SU-DHL-6 (cell line): ENCODE measurements around the gene HSDL2.

Experiments used
- H2AFZ ChIP-seq: fragments of 200-600 bp; sonication (generic); 2 replicates; pipeline ENCODE4 v1.6.1; 2014; ENCODE audit warnings: low read depth, mild to moderate bottlenecking, moderate library complexity, mixed read lengths, antibody characterized with exemption, low read length; ENCODE audit not compliant: severe bottlenecking
- H3F3A ChIP-seq: fragments of 200-600 bp; shearing (Covaris generic); 2 replicates; pipeline ENCODE4 v1.6.0; 2016; ENCODE audit warnings: antibody characterized with exemption, mild to moderate bottlenecking; ENCODE audit not compliant: insufficient read depth
- H3K27ac ChIP-seq: fragments of 200-600 bp; sonication (generic); 2 replicates; pipeline ENCODE4 v1.5.1; 2016; ENCODE audit warnings: low read depth, mild to moderate bottlenecking, low read length, moderate library complexity, mixed read lengths
- H3K27me3 ChIP-seq: fragments of 200-600 bp; sonication (generic), shearing (Covaris generic); 2 replicates; pipeline ENCODE4 v1.6.0; 2014; ENCODE audit warnings: mild to moderate bottlenecking, low read length
- H3K36me3 ChIP-seq: fragments of 200-600 bp; sonication (generic); 2 replicates; pipeline ENCODE4 v1.6.1; 2014; ENCODE audit warnings: mild to moderate bottlenecking, low read length, mixed read lengths
- H3K4me2 ChIP-seq: fragments of 300-600, 200-600 bp; shearing (Covaris generic), sonication (generic); 2 replicates; pipeline ENCODE4 v1.6.0; 2014; ENCODE audit warnings: low read length, low read depth, mild to moderate bottlenecking; ENCODE audit not compliant: poor library complexity, severe bottlenecking
- H3K4me3 ChIP-seq: fragments of 200-600 bp; sonication (generic); 2 replicates; pipeline ENCODE4 v1.5.1; 2014; ENCODE audit warnings: antibody characterized with exemption, low read length, mild to moderate bottlenecking, mixed read lengths; ENCODE audit not compliant: insufficient read depth, poor library complexity, severe bottlenecking
- H3K79me2 ChIP-seq: fragments of 200-600 bp; sonication (generic); 2 replicates; pipeline ENCODE4 v1.6.1; 2014; ENCODE audit warnings: mild to moderate bottlenecking, low read length, moderate library complexity; ENCODE audit not compliant: insufficient read depth
- H3K9ac ChIP-seq: fragments of 200-600 bp; sonication (generic); 2 replicates; pipeline ENCODE4 v1.7.0; 2014; ENCODE audit warnings: mild to moderate bottlenecking, low read length
- H3K9me2 ChIP-seq: fragments of 200-600 bp; sonication (generic); replicated peaks from 2 replicates; pipeline ENCODE4 v1.6.1; 2014; ENCODE audit warnings: low read length; ENCODE audit not compliant: insufficient read depth
- H3K9me3 ChIP-seq: fragments of 200-600 bp; sonication (generic); 2 replicates; pipeline ENCODE4 v1.6.1; 2014; ENCODE audit warnings: low read length, mixed read lengths; ENCODE audit not compliant: insufficient read depth
- H4K20me1 ChIP-seq: fragments of 200-600 bp; sonication (generic); 2 replicates; pipeline ENCODE4 v1.6.1; 2014; ENCODE audit warnings: low read depth, mild to moderate bottlenecking, antibody characterized with exemption, low read length, moderate library complexity, mixed read lengths
- EZH2phosphoT487 ChIP-seq: fragments of 200-600 bp; sonication (generic), shearing (Covaris generic); conservative IDR thresholded peaks from 2 replicates; pipeline ENCODE4 v1.6.1; 2018; ENCODE audit warnings: mild to moderate bottlenecking, antibody characterized with exemption, low read length, moderate library complexity, mixed read lengths
- TF ChIP-seq, protein P1 (sequence below): fragments of 200-600 bp; sonication (generic); IDR thresholded peaks from one replicate; pipeline ENCODE4 v1.5.1; 2017; ENCODE audit warnings: antibody characterized with exemption, mild to moderate bottlenecking, low read length, moderate library complexity; ENCODE audit not compliant: insufficient read depth, poor library complexity, severe bottlenecking

The HSDL2 gene

DNA sequence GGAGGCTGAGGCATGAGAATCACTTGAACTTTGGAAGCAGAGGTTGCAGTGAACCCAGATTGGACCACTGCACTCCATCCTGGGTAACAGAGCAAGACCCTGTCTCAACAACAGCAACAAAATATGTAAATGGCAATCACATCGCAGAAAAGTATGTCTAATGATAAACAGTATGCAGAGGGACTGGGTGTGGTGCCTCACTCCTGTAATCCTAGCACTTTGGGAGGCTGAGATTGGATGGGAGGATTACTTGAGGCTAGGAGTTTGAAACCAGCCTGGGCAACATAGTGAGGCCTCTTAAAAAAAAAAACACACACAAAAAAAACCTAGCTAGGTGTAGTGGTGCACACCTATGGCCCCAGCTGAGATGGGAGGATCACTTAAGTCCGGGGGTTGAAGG is 40.3 kb downstream of the HSDL2 start:
- no peak overlapping the region for H3K27ac ChIP-seq
- no peak overlapping the region for H3K9ac ChIP-seq
- no peak for TF ChIP-seq EZH2phosphoT487
- TF ChIP-seq, protein P1, sequence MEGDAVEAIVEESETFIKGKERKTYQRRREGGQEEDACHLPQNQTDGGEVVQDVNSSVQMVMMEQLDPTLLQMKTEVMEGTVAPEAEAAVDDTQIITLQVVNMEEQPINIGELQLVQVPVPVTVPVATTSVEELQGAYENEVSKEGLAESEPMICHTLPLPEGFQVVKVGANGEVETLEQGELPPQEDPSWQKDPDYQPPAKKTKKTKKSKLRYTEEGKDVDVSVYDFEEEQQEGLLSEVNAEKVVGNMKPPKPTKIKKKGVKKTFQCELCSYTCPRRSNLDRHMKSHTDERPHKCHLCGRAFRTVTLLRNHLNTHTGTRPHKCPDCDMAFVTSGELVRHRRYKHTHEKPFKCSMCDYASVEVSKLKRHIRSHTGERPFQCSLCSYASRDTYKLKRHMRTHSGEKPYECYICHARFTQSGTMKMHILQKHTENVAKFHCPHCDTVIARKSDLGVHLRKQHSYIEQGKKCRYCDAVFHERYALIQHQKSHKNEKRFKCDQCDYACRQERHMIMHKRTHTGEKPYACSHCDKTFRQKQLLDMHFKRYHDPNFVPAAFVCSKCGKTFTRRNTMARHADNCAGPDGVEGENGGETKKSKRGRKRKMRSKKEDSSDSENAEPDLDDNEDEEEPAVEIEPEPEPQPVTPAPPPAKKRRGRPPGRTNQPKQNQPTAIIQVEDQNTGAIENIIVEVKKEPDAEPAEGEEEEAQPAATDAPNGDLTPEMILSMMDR: no peak
- H3F3A ChIP-seq: no peaks in the 10 kb centered on the region
- no peaks in the 10 kb centered on the region for H3K36me3 ChIP-seq
- no peaks in the 10 kb centered on the region for H3K9me3 ChIP-seq
- H3K27me3 ChIP-seq: no peaks in the 10 kb centered on the region
- H3K4me3 ChIP-seq: no peak overlapping the region
- no peak overlapping the region for H2AFZ ChIP-seq
- no peaks in the 10 kb centered on the region for H4K20me1 ChIP-seq
- no peaks in the 10 kb centered on the region for H3K9me2 ChIP-seq
- no peaks in the 10 kb centered on the region for H3K79me2 ChIP-seq
- H3K4me2 ChIP-seq: no peak overlapping the region

DNA sequence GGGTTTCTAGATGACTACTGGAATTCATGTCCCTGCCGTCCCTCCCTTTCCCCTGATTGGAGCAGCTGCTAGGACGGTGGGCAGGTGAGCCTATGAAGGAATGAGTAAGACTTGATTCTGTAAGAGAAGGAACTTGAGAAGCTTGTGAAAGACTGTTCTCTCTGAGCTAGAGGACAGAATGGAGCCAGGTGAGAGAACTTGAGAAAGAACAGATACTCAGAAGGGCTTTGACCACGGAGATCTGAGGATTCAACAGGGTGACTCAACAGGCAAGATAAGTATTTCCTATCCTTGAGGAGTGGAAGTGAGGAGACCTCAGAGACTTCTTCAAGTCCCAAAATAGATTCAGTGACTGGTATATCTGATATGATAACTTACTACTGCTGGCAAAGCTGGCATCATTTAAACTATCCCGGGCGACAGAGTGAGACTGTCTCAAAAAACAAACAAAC is 41.9 kb downstream of the HSDL2 start:
- no peak overlapping the region for H2AFZ ChIP-seq
- no peak overlapping the region for H3K4me3 ChIP-seq
- H3K9me3 ChIP-seq: no peaks in the 10 kb centered on the region
- no peak overlapping the region for H3K4me2 ChIP-seq
- no peaks in the 10 kb centered on the region for H3K27me3 ChIP-seq
- H3F3A ChIP-seq: no peaks in the 10 kb centered on the region
- TF ChIP-seq, protein P1: no peak
- TF ChIP-seq EZH2phosphoT487: no peak
- H3K9me2 ChIP-seq: no peaks in the 10 kb centered on the region
- H3K27ac ChIP-seq: no peak overlapping the region
- H3K9ac ChIP-seq: no peak overlapping the region
- no peaks in the 10 kb centered on the region for H3K36me3 ChIP-seq
- H4K20me1 ChIP-seq: no peaks in the 10 kb centered on the region
- H3K79me2 ChIP-seq: no peaks in the 10 kb centered on the region

DNA sequence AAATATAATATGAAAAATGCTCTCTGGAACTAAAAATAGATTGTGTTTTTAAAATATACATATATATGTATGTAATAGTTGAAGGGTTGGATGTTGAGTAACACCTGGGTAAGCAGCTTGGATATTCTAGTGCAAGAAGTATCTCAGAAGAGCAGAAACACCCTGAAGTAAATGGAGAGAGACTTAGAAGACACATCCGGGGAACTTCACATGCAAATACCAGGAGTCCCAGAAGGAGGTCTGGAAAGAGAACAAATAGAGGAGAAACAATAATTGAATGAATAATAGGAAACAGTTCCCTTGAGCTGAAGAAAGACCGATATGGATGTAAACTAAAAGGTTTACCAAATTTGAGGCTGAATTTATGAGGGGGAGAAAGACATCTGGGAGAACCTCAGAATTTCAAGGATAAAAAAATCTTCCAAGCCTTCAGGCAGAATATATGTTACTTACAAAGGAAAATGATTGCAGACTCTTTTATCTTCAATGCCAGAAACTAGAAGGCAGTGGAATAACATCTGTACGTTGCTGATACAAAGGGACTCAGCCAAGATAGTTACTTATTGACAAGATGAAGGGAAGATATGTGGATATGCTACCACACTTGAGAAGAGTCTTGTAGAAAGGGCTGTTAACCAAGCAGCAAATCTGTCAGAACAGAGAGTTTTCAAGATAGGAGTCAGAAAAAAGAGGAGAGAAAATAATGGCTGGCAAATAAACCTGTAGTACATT is 42.7 kb downstream of the HSDL2 start:
- Histone ChIP-seq H3K79me2 (no peaks in the 10 kb centered on the region), H3K9ac (no peak overlapping the region), H3K27ac (no peak overlapping the region), H4K20me1 (no peaks in the 10 kb centered on the region), H3K9me2 (no peaks in the 10 kb centered on the region), H3K9me3 (no peaks in the 10 kb centered on the region), H3K4me2 (no peak overlapping the region), H3K4me3 (no peak overlapping the region), H3K36me3 (no peaks in the 10 kb centered on the region), H3F3A (no peaks in the 10 kb centered on the region), H2AFZ (no peak overlapping the region), H3K27me3 (no peaks in the 10 kb centered on the region)
- TF ChIP-seq, protein P1: no peak
- no peak for TF ChIP-seq EZH2phosphoT487
